CD8-positive, alpha-beta memory T cell (primary cell): Measurements from ENCODE around the gene LAMC3. TPM values are rescaled to one million over a fixed set of nuclear protein-coding genes. Genes with fewer than 3 reads are reported as not detected.

Experiments
- CTCF ChIA-PET: fragments of 350-600 bp; sonication (Branson Sonifier 250); formaldehyde crosslinking; loops from one replicate; lab custom pipeline; 2021; ENCODE audit warnings: antibody characterized with exemption; lab: Charles Lee
- POLR2A ChIA-PET: fragments of 350-600 bp; sonication (Branson Sonifier 250); formaldehyde crosslinking; loops from one replicate; lab custom pipeline; 2021; ENCODE audit warnings: antibody characterized with exemption; lab: Charles Lee
- DNase-seq, 5 donors: peaks; one replicate each; pipeline versions ENCODE4 v3.0.0 to v3.0.0-alpha.2; 2020 to 2022; ENCODE audit warnings: mixed read lengths in 1 of 5
- H3K27ac ChIP-seq: one replicate; pipeline ENCODE4 v1.7.0; 2013; ENCODE audit warnings: low read depth, mild to moderate bottlenecking, low read length, moderate library complexity
- H3K27me3 ChIP-seq: 2 replicates; pipeline ENCODE4 v1.7.0; 2013; ENCODE audit warnings: low read length, mild to moderate bottlenecking; ENCODE audit not compliant: insufficient read depth, poor library complexity, severe bottlenecking
- H3K36me3 ChIP-seq: 2 replicates; pipeline ENCODE4 v1.7.0; 2013; ENCODE audit warnings: mild to moderate bottlenecking, low read length, moderate library complexity; ENCODE audit not compliant: insufficient read depth
- H3K4me1 ChIP-seq: 2 replicates; pipeline ENCODE4 v1.7.0; 2013; ENCODE audit warnings: mild to moderate bottlenecking, low read length, moderate library complexity; ENCODE audit not compliant: insufficient read depth
- H3K4me3 ChIP-seq: 2 replicates; pipeline ENCODE4 v1.7.0; 2013; ENCODE audit warnings: mild to moderate bottlenecking, low read length
- H3K9me3 ChIP-seq: 2 replicates; pipeline ENCODE4 v1.7.0; 2013; ENCODE audit warnings: mild to moderate bottlenecking, low read length
- H3K27ac Mint-ChIP-seq, 8 donors: one replicate each; pipeline ENCODE4 v1.8.0; 2020 to 2021; ENCODE audit warnings: mixed read lengths in 8 of 8, mild to moderate bottlenecking in 6 of 8, inconsistent platforms in 3 of 8, moderate library complexity in 3 of 8
- H3K27me3 Mint-ChIP-seq, 2 donors: one replicate each; pipeline ENCODE4 v1.8.0; 2020 to 2021; ENCODE audit warnings: mixed read lengths in 2 of 2, mild to moderate bottlenecking in 1 of 2, moderate library complexity in 1 of 2
- H3K36me3 Mint-ChIP-seq, 3 donors: one replicate each; pipeline ENCODE4 v1.8.0; 2020 to 2021; ENCODE audit warnings: mixed read lengths in 3 of 3, inconsistent platforms in 1 of 3, mild to moderate bottlenecking in 1 of 3
- H3K4me1 Mint-ChIP-seq, 3 donors: one replicate each; pipeline ENCODE4 v1.8.0; 2020 to 2021; ENCODE audit warnings: mixed read lengths in 3 of 3, inconsistent platforms in 1 of 3, mild to moderate bottlenecking in 1 of 3
- H3K4me3 Mint-ChIP-seq, 7 donors: one replicate each; pipeline ENCODE4 v1.8.0; 2020 to 2021; ENCODE audit warnings: mixed read lengths in 7 of 7, mild to moderate bottlenecking in 6 of 7, moderate library complexity in 4 of 7, inconsistent platforms in 2 of 7
- H3K9me3 Mint-ChIP-seq, 5 donors: one replicate each; pipeline ENCODE4 v1.8.0; 2020 to 2022; ENCODE audit warnings: mixed read lengths in 5 of 5, mild to moderate bottlenecking in 3 of 5, moderate library complexity in 2 of 5, inconsistent platforms in 1 of 5
- polyA plus RNA-seq: library from polyadenylated mRNA; unstranded; fragments of 300-500 nt; fragmentation: Illumina TruSeq; gene quantifications from one replicate; pipeline ENCODE4 v1.2.3, GENCODE V29; 2021
- total RNA-seq, 2 experiments: library from RNA; stranded (reverse); gene quantifications; one replicate each; pipeline ENCODE4 v1.2.3, GENCODE V29; 2021

LAMC3 gene
- total and polyA plus RNA-seq, 3 experiments from 2014 or later, result 0.04 to 0.07 TPM; not detected in 1

DNA sequence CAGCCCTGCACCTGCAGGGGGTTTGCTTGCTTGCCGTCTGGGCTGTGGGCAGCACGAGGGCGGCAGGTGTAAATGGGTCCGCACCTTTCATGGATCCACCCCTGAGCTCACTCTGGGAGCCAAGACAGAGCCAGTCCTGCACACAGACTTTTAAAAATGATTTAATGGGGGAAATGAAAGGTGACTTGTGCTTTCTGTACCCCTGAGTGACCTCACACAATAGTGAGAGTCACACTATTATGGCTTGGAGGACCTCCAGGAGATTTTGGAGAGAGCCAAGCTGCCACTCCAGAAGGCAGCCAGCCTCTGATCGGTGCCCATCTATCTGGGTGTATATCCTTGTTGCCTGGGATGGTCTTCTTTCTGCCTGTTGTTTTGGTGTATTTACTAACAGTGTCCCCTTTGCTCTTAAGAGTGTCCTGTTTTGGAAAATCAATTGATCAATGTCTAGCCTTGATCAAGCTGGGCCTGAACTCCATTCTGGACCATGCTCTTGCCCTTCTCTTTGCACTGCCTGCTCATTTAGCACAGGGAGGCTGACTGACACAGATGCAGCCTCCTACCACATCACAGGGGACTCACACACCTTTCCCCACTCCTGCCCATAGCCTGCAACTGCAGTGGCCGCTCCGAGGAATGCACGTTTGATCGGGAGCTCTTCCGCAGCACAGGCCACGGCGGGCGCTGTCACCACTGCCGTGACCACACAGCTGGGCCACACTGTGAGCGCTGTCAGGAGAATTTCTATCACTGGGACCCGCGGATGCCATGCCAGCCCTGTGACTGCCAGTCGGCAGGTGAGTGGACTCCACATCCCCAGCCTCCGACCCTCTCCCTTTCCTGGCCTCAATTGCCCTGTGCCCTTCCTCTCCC lies 29.5 kb downstream of the LAMC3 start:
- no peak overlapping the region for H3K4me3 Mint-ChIP-seq
- H3K27me3 ChIP-seq, result peaks cover 49% of the 10 kb centered on the region
- H3K27ac ChIP-seq, result no peak overlapping the region
- no peak overlapping the region for H3K4me3 ChIP-seq
- H3K9me3 ChIP-seq, result no peaks in the 10 kb centered on the region
- H3K27ac Mint-ChIP-seq, result no peak overlapping the region
- H3K27me3 Mint-ChIP-seq, result peaks cover 6 to 21% of the 10 kb centered on the region in 2 donors
- ChIA-PET POLR2A (no interaction called here), CTCF (interaction anchor here (2.8 kb wide), 1 partner anchor 8 kb away, joined by 11 read pairs; no protein-coding TSS in a partner anchor)
- H3K4me1 Mint-ChIP-seq, result no peaks in the 10 kb centered on the region
- no peaks in the 10 kb centered on the region for H3K36me3 Mint-ChIP-seq
- no peaks in the 10 kb centered on the region for H3K4me1 ChIP-seq
- no peak for DNase-seq
- H3K36me3 ChIP-seq, result no peaks in the 10 kb centered on the region
- no peaks in the 10 kb centered on the region for H3K9me3 Mint-ChIP-seq

DNA sequence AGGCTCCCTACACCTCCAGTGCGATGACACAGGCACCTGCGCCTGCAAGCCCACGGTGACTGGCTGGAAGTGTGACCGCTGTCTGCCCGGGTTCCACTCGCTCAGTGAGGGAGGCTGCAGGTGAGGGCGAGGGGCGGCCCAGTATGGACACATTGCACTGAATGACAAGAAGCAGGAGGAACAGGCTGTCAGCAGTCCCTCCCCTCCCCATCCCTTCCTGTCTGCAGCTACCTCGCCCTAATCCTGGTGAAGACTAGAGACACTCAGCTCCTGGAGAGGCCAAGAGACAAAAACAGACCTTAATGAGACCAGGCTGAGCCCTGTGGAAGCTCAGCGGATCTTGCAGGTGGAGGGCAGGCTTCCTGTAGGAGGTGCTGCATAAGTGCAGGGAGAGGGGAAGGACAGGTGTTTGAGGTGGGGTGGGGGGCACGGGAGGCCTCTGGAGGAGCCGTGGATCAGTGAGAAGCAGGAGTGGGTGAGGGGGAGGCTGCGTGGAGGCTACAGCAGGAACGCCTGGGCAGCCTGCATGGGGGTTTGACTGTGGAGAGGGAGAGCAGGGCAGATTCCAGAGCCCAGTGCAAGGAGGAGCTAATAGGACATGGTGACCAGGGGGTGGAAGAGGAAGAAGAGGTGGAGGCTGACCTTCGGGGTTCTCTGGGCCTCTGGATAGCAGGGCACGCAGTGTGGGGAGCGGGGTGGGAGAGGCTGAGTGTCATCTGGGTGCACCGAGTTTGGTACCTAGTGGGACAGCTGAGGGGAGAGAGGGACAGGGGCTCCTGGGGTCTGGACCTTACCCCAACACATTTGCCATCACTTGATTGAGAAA lies 30.4 kb downstream of the LAMC3 start:
- Mint-ChIP-seq H3K36me3 (no peaks in the 10 kb centered on the region), H3K9me3 (no peaks in the 10 kb centered on the region)
- CTCF ChIA-PET, result no interaction called here

DNA sequence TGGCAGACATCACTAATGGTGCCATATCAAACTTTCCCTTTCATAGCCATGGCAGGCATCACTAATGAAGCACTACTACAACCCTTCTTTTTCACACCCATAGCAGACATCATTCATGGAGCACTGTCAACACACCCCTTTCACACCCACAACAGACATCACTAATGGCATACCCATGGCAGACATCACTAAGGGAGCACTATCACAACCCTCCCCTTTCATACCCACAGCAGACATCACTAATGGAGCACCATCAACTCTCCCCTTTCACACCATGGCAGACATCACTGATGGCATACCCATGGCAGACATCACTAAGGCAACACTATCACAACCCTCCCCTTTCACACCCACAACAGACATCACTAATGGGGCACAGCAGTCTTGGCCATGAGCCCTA lies 33.7 kb downstream of the LAMC3 start:
- peaks cover 0 to 5% (median 2%) of the 10 kb centered on the region in 3 donors for H3K4me1 Mint-ChIP-seq
- no peaks in the 10 kb centered on the region for H3K36me3 Mint-ChIP-seq
- H3K9me3 ChIP-seq, result no peaks in the 10 kb centered on the region
- no peak overlapping the region for H3K27ac ChIP-seq
- DNase-seq, result no peak
- H3K9me3 Mint-ChIP-seq, result no peaks in the 10 kb centered on the region
- CTCF ChIA-PET, result no interaction called here
- H3K27me3 ChIP-seq, result peaks cover 14% of the 10 kb centered on the region
- no peak overlapping the region for H3K27ac Mint-ChIP-seq
- no peak overlapping the region for H3K4me3 Mint-ChIP-seq
- peaks cover 3 to 8% of the 10 kb centered on the region in 2 donors for H3K27me3 Mint-ChIP-seq
- peaks cover 4% of the 10 kb centered on the region for H3K4me1 ChIP-seq
- no peaks in the 10 kb centered on the region for H3K36me3 ChIP-seq
- H3K4me3 ChIP-seq, result no peak overlapping the region
- POLR2A ChIA-PET, result no interaction called here

More for the DNA sequence above, 30.4 kb downstream of the LAMC3 start:
- DNase-seq, result no peak
- Histone ChIP-seq H3K27me3 (peaks cover 41% of the 10 kb centered on the region), H3K4me1 (no peaks in the 10 kb centered on the region), H3K27ac (no peak overlapping the region), H3K4me3 (no peak overlapping the region), H3K36me3 (no peaks in the 10 kb centered on the region), H3K9me3 (no peaks in the 10 kb centered on the region)
- peaks cover 6 to 19% of the 10 kb centered on the region in 2 donors for H3K27me3 Mint-ChIP-seq
- POLR2A ChIA-PET, result no interaction called here
- no peak overlapping the region for H3K4me3 Mint-ChIP-seq
- H3K4me1 Mint-ChIP-seq, result no peaks in the 10 kb centered on the region
- H3K27ac Mint-ChIP-seq, result no peak overlapping the region

DNA sequence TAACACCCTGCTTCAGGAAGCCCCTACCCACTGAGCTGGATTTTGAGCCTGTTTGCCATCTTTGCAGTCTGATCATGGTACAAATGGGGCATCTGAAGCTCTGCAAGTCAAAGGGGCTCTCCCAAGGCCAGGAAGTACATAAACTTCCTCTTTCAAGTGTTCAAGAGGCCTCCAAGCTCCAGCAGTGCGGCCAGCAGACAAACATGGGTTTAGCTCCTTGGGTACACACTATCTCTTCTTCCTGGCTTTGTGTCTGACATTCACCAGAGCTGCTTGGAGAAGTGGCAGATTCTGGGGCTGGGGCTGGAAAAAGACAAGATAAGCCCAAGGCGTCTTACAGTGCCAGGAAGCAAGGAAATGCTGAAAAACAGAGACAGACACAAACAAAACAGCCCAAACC lies 34.1 kb downstream of the LAMC3 start:
- peaks cover 3 to 4% of the 10 kb centered on the region in 2 donors for H3K27me3 Mint-ChIP-seq

DNA sequence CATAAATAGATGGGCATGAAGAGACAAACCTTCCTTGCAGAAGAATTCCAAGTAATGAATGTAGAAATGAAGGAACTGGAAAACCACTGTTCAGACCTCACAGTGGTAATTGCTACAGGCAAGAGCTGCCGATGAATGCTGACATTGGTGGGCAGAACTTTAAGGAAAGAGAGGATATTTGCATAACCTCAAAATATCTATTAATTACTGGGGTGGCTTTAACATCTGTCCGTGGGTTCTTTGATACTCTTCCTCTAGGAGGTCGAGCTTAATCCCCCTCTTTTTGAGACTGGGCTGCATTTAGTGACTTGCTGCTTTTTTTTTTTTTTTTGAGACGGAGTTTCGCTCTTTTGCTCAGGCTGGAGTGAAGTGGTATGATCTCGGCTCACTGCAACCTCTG lies 34.7 kb downstream of the LAMC3 start:
- H3K27ac Mint-ChIP-seq, result no peak overlapping the region
- peaks cover 0 to 5% (median 2%) of the 10 kb centered on the region in 3 donors for H3K4me1 Mint-ChIP-seq
- no peak overlapping the region for H3K27ac ChIP-seq
- POLR2A ChIA-PET, result interaction anchor here (0.6 kb wide), 1 partner anchor 1309 kb away, joined by 10 read pairs; no protein-coding TSS in a partner anchor
- H3K9me3 Mint-ChIP-seq, result no peaks in the 10 kb centered on the region
- CTCF ChIA-PET, result no interaction called here
- H3K4me3 ChIP-seq, result no peak overlapping the region
- no peak overlapping the region for H3K4me3 Mint-ChIP-seq
- no peaks in the 10 kb centered on the region for H3K9me3 ChIP-seq
- peaks cover 12% of the 10 kb centered on the region for H3K27me3 ChIP-seq
- peaks cover 4% of the 10 kb centered on the region for H3K4me1 ChIP-seq
- no peaks in the 10 kb centered on the region for H3K36me3 ChIP-seq
- no peaks in the 10 kb centered on the region for H3K36me3 Mint-ChIP-seq
- peaks cover 5% of the 10 kb centered on the region in 2 donors for H3K27me3 Mint-ChIP-seq
- no peak for DNase-seq

More for the DNA sequence above, 34.1 kb downstream of the LAMC3 start:
- Histone ChIP-seq H3K27ac (no peak overlapping the region), H3K36me3 (no peaks in the 10 kb centered on the region), H3K4me1 (peaks cover 4% of the 10 kb centered on the region), H3K9me3 (no peaks in the 10 kb centered on the region), H3K27me3 (peaks cover 12% of the 10 kb centered on the region), H3K4me3 (no peak overlapping the region)
- POLR2A ChIA-PET, result no interaction called here
- Mint-ChIP-seq H3K36me3 (no peaks in the 10 kb centered on the region), H3K4me3 (no peak overlapping the region), H3K4me1 (peaks cover 0 to 5% (median 2%) of the 10 kb centered on the region in 3 donors), H3K27ac (no peak overlapping the region), H3K9me3 (no peaks in the 10 kb centered on the region)
- CTCF ChIA-PET, result no interaction called here
- DNase-seq, result no peak

DNA sequence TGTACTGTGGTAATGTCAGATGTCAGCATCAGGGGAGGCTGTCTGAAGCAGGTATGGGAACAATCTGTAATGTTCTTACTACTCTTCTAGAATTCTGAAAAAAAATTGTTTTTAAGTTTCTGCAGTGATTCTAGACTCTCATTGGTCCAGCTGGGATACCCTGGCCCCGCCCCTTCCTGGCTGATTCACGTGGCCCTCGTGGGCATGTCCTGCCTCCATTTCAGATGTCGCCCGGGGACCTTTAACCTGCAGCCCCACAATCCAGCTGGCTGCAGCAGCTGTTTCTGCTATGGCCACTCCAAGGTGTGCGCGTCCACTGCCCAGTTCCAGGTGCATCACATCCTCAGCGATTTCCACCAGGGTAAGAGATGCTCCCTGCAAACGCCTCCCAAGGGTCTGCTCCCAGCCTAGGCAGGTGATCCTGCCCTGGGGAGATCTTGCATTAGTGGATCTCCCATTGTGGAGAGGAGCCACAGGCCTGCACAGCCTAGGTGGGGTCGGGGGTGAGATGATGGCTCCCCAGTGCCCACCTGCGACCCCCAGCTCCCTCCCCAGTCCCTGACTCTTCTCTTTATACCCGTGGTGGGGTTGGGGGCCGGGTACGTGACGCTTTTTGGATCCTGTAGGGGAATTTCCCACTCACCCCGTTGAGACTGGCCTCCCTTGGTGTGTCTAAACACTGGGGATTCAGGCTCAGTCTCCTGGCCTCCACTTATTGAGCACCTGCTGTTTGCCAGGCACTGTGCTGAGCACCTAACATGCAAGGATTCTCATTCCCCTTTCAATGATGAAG lies 36.5 kb downstream of the LAMC3 start:
- DNase-seq, result peak in 1 of 5 donors; percentile 29
- Mint-ChIP-seq H3K27me3 (peaks cover 5 to 14% of the 10 kb centered on the region in 2 donors), H3K9me3 (no peaks in the 10 kb centered on the region), H3K4me3 (no peak overlapping the region), H3K4me1 (peaks cover 0 to 5% (median 2%) of the 10 kb centered on the region in 3 donors), H3K36me3 (no peaks in the 10 kb centered on the region), H3K27ac (no peak overlapping the region)
- Histone ChIP-seq H3K9me3 (no peaks in the 10 kb centered on the region), H3K4me3 (no peak overlapping the region), H3K4me1 (peaks cover 4% of the 10 kb centered on the region), H3K27ac (no peak overlapping the region), H3K27me3 (peaks cover 23% of the 10 kb centered on the region), H3K36me3 (no peaks in the 10 kb centered on the region)
- ChIA-PET CTCF (interaction anchor here (0.7 to 2.4 kb wide), 8 partner anchors 11 to 927 kb away, joined by 3 to 24 read pairs (median 4); no protein-coding TSS in a partner anchor), POLR2A (no interaction called here)

DNA sequence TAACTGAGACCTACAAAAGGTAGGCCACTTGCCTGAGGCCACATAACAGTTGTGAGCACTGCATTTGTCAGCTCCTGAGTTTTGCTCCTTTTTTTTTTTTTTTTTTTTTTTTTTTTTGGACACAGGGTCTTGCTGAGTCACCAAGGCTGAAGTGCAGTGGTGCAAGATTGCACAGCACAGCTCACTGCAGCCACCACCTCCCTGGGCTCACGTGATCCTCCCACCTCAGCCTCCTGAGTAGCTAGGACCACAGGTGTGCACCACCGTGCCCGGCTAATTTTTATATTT lies 37.1 kb downstream of the LAMC3 start:
- peaks cover 5 to 14% of the 10 kb centered on the region in 2 donors for H3K27me3 Mint-ChIP-seq
- no peaks in the 10 kb centered on the region for H3K36me3 Mint-ChIP-seq
- H3K27ac ChIP-seq, result no peak overlapping the region
- H3K4me3 Mint-ChIP-seq, result no peak overlapping the region
- DNase-seq, result no peak
- no peak overlapping the region for H3K27ac Mint-ChIP-seq
- no peak overlapping the region for H3K4me3 ChIP-seq
- ChIA-PET CTCF (interaction anchor here (0.6 to 2.4 kb wide), 21 partner anchors 8 to 928 kb away, joined by 3 to 24 read pairs (median 4); no protein-coding TSS in a partner anchor), POLR2A (no interaction called here)
- H3K36me3 ChIP-seq, result no peaks in the 10 kb centered on the region
- no peaks in the 10 kb centered on the region for H3K9me3 Mint-ChIP-seq
- H3K9me3 ChIP-seq, result no peaks in the 10 kb centered on the region
- peaks cover 25% of the 10 kb centered on the region for H3K27me3 ChIP-seq
- peaks cover 0 to 5% (median 2%) of the 10 kb centered on the region in 3 donors for H3K4me1 Mint-ChIP-seq
- peaks cover 4% of the 10 kb centered on the region for H3K4me1 ChIP-seq
